NCI-H460 (cell line): ENCODE results near the gene MYO10. TPM values are rescaled to one million over a fixed set of nuclear protein-coding genes. Genes with fewer than 3 reads are reported as not detected.
"Not testable (repeated sequence)": the region's sequence is repeated elsewhere in the genome, so short reads cannot be mapped to it uniquely, and the experiment has no call there.

Experiments used
- DNase-seq: peaks from one replicate; pipeline ENCODE4 v3.0.0-alpha.2; 2016; ENCODE audit warnings: low read depth; ENCODE audit errors: extremely low read depth
- total RNA-seq: library from RNA; depleted of rRNA; stranded (reverse); fragments of >200 nt; shearing (Covaris generic); gene quantifications from 2 replicates; pipeline ENCODE4 v1.2.3, GENCODE V29; 2014

Gene MYO10
- total RNA-seq, 1 experiment from 2014 or later: 13.0 TPM

DNA sequence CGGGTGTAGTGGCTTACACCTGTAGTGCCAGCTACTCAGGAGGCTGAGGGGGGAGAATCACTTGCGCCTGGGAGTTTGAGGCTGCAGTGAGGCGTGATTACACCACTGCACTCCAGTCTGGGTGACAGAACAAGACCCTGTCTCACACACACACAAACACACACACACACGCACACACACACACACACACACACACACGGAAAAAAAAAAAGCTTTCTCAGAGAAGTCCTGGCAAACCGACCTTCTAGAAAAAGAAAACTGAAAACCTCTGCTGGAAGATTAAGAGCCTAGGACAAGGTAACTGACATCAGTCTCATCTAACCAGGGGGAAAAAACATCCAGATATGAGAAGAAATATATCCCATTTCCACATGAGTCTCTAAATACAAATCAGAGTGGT, 178.9 kb downstream of the MYO10 start:
- DNase-seq: no peak

DNA sequence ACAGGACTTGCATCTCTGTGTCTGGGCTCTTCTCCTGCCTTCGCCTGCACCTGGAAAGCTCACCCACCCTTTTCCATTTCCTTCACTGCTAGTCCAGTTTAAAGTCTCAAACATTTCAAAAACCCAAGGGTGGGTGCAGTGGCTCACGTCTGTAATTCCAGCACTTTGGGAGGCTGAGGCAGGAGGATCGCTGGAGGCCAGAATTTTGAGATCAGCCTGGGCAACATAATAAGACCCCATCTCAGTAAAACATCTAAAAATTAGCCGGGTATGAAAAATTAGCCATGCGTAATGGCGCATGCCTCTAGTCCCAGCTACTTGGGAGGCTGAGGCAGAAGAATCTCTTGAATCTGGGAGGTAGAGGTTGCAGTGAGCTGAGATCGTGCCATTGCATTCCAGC, 179.4 kb downstream of the MYO10 start:
- DNase-seq: no peak

DNA sequence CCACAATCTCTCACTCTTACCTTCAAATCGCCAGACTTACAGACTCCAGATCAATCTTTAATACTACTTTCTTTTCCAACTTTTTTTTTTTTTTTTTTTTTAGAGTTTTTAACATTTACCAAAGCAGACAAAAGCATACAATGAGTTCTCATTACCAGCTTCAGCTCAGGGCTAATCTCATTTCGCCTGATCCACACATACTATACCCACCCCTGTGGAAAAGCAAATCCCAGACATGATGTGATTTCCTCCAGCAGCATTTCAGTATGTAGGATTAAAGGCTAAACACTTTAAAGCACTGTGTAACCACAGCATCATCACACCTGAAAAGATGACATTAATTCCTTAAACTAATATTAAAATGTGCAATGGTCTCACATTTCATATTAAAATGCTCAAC, 180.4 kb downstream of the MYO10 start:
- DNase-seq: no peak

DNA sequence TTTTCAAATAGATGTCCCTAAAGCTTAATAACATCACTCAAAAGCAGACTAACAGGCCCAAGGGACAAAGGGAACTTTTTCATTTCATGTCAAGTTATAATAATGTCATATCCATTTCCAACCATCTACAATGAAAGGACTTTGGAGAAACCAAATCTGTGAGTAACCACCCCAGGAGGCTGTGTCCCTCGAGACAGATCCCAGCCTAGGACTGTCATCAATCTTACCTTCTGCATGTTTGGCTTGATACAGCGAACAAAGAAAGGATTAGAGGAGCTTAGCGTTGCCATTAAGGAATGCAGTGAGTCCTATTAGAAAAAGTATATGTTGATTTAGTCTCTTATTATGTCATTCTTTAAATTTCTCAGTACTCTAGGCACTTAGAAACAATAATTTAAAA, 181.5 kb downstream of the MYO10 start:
- DNase-seq: no peak

DNA sequence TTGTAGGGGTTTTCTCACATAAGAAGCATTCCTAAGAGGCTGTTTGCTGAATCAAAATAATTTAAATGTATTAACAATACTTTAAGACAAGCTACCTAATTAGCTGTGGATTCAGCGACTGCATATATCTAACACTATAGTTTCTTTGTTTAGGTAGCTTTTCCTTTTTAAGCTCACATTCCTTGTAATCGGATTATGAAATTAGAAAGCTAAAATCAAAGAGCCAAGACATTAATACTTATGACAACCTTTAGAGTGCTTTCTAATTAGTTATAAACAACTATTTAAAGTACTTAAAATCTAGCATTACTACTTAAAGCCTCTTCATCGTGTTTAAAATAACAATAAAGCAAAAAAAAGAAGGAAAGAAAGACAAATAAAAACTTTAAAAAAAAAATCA, 182.0 kb downstream of the MYO10 start:
- no peak for DNase-seq

DNA sequence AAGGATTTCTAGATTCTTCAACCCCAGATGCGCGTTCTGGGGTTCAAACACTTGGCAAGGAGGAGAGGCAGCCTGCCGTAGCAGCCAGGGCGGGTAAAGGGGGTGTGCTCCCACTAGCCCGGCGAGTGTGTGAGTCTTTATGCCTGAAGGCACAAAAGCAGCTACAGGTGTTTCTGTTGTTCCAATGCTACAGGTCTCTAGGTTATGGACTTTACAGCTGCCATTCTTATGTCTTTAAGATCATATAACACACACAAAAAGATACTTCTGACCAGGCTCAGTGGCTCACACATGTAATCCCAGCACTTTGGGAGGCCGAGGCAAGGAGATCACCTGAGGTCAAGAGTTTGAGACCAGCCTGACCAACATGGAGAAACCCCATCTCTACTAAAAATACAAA, 185.6 kb downstream of the MYO10 start:
- no peak for DNase-seq

DNA sequence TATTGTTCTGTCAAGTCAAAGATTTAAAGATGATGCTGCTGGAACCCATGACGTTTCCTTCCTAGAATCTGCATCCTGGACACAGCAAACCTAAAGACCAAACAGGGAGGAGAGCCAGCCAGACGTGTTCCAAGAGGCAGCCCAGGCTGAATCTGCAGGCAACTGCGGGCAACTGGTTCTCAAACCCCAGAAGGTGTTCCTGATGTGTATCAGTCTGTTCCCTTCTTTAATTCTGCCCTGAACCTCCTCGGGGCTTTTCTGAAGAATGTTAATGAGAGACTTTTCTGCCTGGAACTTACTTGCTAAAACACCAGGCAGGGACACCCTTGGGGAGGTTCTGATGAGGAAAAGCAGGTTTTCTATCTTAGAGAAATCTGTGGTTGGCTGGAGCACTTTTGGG, 186.5 kb downstream of the MYO10 start:
- no peak for DNase-seq

DNA sequence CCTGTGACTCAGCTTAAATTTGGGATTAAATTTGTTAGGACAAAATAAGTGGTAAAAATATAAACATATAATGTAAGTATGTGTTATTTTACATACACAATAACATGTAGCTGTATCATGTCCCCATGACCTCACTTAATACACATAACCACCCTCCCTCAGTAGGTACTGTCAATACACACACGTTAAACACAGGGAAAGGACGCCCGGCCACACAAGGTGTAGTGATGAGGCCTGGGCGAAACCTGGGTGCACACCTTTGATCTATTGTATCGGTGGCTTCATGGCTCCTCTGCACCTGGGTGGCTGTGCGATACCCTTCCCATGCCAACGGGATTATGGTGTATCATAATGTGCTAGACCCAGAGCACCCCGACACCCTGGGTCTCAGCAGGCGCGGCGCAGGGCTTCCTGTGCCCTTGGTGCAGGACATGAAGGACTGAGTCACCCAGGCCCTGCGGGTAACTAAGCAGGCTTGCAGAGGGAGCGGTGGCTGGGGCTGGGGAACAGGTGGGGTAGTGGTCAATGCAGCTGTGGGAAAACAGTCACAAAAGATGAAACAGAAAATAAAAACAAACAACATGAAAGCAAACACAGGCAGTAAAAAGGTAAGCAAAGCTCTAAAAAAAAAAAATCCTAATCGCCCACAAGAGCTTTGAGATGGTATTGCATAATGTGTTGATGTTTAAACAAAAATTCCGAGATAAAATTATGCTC, 191.8 kb downstream of the MYO10 start:
- DNase-seq: no peak

DNA sequence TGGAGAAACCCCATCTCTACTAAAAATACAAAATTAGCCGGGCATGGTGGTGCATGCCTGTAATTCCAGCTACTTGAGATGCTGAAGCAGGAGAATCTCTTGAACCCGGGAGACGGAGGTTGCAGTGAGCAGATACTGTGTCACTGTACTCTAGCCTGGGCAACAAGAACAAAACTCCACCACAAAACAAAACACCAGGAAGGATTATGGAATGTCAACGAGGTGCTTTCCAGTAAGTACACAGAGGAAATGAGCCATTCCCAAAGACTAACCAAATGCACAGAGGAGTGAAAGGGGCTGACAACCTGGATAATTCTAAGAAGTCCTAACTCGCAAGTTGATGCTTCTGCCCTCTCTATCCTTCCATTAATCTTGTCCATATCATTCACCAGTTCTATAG, 193.2 kb downstream of the MYO10 start:
- no peak for DNase-seq

DNA sequence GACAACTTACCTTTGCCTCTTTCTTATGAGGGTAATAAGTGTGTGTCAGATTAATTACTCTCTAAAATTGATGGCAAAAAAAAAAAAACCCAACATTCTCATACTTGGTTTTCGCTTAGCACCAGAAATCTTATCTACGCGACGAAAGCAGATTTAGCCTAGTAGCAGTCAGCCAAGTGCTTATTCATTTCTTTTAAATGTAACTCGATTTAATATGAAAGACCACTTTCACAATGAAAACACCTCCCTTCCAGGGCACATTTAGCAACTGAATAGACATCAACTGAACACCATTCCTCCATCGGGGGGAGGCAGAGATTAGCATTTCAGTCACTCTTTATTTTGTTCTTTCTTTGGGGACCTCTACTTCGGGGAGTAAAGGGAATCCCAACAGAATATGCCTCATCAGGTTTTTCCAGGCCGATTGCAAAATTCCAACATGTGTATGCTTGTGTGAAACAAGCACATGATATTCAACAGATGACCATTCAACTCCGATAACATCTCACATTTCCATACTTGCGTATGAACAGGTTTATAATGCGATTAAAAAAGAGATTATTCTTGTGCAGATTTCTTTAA, 195.2 kb downstream of the MYO10 start:
- DNase-seq: no peak

DNA sequence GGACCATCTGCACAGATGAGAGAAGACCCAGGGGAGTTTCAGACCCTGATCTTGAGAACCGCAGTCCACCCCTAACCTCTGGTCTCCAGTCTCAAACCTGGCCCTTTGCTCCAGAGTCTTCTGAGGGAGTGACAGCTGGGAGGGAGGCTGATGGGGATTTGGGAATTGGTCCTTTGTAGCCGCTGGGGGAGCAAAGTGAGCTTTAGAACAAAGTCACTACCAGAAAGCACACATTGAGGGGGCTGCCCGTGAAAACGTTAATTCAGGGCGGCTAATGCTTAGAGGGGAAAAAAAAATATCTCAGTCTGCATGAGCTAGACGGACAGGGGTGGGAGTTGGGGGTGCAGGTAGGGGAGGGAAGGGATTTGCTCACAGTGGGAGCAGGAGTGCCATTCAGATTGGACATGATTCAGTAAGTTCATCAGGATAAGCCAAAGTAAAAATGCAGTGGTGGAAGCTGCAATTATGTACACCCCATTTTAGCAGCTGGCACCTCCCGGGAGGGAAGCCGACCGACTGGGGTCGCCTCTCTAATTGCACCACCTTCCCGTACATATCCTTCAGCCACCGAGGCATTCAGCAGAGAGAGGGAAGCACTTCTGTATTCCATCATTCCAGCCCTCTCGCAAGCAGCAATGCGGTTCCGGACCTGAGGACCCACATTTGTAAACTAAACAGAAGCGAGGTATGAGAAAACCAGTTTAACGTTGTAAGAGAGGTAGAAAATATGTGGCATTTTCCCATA, 195.8 kb downstream of the MYO10 start:
- no peak for DNase-seq

DNA sequence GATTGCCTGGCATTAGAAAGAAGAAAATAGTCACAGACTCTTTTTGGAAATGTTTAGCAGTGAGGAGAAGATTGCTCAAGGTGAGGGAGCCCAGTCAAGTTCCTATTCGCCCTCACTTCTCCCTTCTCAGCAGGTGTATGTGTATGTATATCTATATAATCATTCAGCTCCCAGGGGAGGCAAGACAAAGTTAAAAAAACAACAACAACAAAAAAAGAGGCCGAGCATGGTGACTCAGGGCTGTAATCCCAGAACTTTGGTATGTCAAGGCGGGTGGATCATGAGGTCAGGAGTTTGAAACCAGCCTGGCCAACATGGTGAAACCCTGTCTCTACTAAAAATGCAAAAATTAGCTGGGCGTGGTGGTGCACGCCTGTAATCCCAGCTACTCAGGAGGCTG, 197.7 kb downstream of the MYO10 start:
- not testable (repeated sequence) for DNase-seq

DNA sequence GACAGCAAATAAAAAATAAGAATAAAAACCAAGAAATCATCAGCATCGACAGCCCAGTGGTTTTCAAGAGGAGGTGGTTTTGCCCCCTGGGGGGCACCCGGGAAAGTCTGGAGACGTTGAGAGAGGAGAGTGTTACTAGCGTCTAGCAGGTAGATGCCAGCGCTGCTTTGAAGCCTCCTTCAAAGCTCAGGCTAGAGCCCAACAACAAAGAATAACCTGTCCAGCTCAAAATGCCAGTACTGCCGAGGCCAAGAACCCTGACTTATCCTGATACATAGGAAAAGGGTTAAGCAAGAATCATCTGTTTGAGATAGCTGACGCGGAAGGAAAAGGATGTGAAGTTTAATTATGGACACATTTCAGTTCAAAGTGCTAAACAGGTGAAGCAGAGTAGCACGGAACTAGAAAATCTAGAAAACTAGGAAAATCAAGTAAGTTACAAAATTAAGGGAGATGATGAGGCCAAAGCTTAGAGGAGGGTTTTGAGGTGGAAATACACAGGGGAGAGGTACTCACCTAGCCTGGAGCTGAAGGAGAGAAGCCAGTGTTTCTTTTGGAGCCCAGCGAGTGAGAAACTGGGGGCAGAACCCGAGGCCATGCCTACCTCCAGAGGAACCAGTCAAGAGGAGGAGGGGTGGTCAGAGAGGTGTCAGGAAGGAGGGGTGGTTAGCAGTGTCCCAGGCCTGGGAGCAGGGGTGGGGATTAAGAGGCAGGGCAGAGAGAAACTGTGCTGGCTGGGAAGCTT, 198.3 kb downstream of the MYO10 start:
- no peak for DNase-seq

DNA sequence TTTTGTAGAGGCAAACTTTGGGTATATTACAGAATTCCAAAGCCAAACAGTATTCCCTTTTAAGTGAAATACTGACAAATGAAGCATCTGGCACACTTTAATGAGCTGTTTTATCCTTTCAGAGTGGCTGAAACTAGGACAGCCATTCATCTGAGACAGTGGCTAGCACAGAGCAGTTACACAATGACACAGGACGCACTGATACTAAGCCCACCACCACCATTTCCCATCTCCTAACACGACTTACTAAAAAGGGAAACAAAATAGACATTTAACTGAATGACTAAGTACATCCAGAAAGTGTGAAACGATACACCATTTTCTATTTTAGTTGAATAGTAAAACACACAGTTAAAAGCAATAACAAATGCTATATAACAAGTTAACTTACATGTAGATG, 198.9 kb downstream of the MYO10 start:
- no peak for DNase-seq

DNA sequence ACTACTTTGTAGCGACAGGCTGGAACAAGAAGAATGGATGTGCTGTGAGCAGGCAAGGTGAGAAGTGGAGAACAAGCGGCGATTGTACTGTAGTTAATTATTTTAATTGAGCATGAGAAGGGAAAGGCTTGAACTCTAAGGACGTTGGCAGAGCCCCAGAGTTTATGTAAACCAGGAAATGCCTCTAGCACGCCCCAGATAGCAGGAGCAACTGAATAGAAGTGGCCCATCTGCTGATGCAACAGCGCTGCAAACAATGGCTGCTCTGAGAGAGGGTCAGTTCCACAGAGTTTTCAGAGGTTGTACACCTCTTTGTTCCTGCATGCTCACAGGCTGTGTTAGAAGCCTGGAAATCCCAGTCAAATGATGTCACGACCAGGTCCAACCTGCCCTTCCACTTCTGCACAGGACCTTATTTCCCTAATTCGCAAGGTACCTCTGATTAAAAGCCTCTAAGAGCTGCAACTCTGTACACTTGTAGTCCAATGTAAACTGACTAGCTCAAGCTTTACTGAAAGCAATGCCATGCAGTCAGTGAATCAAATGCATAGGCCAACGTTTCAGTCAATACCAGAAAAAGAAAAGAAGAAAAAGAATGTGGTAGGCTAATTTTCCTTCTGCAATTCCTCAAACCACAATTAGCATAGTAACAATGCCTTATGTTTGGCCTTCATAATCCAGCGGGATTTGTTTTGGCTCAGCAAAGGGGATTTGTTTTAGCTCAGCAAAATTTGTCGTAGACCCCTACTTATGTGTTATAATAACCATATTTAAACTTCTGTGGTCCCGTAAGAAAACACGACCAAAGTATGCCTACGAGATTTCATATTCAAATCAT, 199.7 kb downstream of the MYO10 start:
- peak; percentile 59 for DNase-seq

DNA sequence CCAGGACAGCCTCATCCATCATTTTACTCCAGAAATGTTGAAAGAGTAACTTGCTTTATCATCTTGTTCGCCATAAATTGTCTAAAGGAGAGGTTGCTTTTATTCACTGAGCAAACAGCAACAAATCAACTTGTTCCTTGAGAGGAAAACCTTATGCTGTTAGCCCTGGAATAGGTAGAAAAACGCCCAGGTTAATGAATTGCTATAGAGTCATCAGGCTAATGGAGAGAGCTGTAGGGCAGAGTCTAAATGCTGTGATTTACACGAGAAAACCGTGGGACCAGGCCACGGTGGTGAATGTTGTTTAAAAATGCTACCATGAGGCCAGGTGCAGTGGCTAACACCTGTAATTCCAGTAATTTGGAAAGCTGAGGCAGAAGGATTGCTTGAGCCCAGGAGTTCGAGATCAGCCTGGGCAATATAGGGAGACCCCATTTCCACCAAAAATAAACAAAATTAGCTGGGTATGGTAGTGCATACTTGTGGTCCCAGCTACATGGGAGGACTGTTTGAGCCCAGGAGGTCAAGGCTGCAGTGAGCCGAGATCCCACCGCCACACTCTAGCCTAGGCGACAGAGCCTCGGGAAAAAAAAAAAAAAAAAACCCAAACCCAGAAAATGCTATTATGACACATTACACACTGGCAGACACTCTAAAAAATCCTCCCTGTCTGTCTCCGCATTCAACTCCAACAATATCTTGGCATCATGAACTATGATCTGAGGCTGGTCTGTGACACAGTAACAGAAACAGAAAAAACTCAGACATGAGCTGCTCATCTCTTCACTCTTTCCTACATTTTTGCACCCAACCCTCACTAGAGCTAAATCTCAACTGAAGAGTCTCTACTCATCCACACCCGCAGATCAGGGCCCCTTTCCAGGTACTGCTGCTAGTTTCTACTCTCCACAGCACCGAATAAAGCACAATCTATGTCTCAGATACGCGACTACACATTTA, 200.7 kb downstream of the MYO10 start:
- no peak for DNase-seq

DNA sequence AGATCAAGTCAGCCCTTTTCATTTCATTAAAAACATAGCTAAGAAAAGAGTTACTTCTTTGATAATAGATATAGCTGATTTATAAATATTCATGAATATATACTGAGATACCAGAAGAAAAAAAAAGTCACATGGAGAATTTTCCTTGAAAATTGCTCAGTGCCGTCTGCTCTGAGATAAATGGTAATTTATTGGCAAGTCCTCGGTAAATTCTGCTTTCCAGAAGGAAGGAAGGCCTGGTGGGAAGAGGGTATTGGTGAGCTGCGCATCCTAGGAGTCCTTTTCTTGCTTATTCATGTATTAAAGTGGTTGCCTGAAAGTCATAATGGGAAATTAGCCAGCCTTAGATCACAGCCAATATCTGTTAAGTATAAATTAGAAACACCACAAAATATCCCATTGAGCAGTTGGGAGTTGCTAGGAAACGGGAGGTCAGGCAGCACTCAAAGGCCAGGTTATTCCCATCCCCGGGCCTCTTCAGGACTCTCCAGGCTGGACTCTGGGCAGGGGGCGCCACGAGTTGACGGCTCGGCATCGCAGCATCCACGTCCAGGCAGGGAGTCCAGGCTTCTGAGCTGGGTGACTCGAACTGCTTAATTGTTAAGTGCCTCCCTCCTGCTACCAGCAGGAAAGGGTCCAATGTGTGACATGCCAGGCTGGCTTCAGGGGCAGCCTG, 202.6 kb downstream of the MYO10 start:
- no peak for DNase-seq

DNA sequence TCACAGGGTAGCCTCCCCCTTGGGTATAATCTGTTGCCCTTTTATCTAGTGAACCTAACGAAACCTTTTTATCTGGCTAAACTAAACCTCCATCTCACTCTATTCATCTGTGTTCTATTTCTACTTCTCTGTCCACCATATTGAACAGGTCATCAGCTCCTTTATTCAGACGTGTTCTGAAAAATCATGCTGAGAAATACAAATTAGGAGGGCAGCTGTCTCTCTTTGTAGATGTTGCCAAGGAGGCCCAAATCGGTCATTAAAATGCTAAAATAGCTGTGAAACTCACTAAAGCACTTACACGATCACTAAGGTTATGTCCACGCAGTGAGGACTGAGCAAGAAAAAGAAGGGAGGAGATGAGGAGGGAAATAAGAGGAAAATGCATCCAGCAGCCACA, 203.7 kb downstream of the MYO10 start:
- no peak for DNase-seq
